Endodermal cell (in vitro differentiated cells): ENCODE data around the gene MT1M. TPM values are rescaled to one million over a fixed set of nuclear protein-coding genes. Genes with fewer than 3 reads are reported as not detected.

Experiments used
- DNase-seq: peaks from one replicate; pipeline ENCODE4 v3.0.0-alpha.2; 2017
- H3K27ac ChIP-seq: 2 replicates; pipeline ENCODE4 v1.5.1; 2013; ENCODE audit warnings: mild to moderate bottlenecking, low read depth, low read length, moderate library complexity
- H3K27me3 ChIP-seq: 2 replicates; pipeline ENCODE4 v1.6.1; 2013; ENCODE audit warnings: mild to moderate bottlenecking, low read length, moderate library complexity; ENCODE audit not compliant: insufficient read depth, control insufficient read depth, poor library complexity, severe bottlenecking
- H3K36me3 ChIP-seq: 2 replicates; pipeline ENCODE4 v1.7.0; 2013; ENCODE audit warnings: mild to moderate bottlenecking, low read length, moderate library complexity; ENCODE audit not compliant: control insufficient read depth, insufficient read depth
- H3K4me1 ChIP-seq: one replicate; pipeline ENCODE4 v1.7.0; 2013; ENCODE audit warnings: low read length; ENCODE audit not compliant: control insufficient read depth, insufficient read depth
- H3K4me3 ChIP-seq: 2 replicates; pipeline ENCODE4 v1.5.1; 2013; ENCODE audit warnings: mild to moderate bottlenecking, low read length, moderate library complexity
- H3K9ac ChIP-seq: 2 replicates; pipeline ENCODE4 v1.6.1; 2013; ENCODE audit warnings: mild to moderate bottlenecking, low read length, moderate library complexity; ENCODE audit not compliant: poor library complexity, severe bottlenecking; ENCODE audit errors: extremely low read depth
- H3K9me3 ChIP-seq: 2 replicates; pipeline ENCODE4 v1.6.1; 2013; ENCODE audit warnings: mild to moderate bottlenecking, low read length, moderate library complexity; ENCODE audit not compliant: control insufficient read depth
- H3K27ac Mint-ChIP-seq: 2 replicates; pipeline ENCODE4 v1.8.0; 2020; ENCODE audit warnings: mixed read lengths
- H3K27me3 Mint-ChIP-seq: 2 replicates; pipeline ENCODE4 v1.8.0; 2021; ENCODE audit warnings: mild to moderate bottlenecking, mixed read lengths; ENCODE audit not compliant: insufficient read depth
- H3K36me3 Mint-ChIP-seq: 2 replicates; pipeline ENCODE4 v1.8.0; 2020; ENCODE audit warnings: low read depth, mixed read lengths
- H3K4me1 Mint-ChIP-seq: 2 replicates; pipeline ENCODE4 v1.8.0; 2020; ENCODE audit warnings: mixed read lengths
- H3K4me3 Mint-ChIP-seq: 2 replicates; pipeline ENCODE4 v1.8.0; 2020; ENCODE audit warnings: mild to moderate bottlenecking, moderate library complexity, mixed read lengths
- H3K9me3 Mint-ChIP-seq: 2 replicates; pipeline ENCODE4 v1.8.0; 2020; ENCODE audit warnings: mild to moderate bottlenecking, mixed read lengths
- CTCF ChIP-seq: fragments of 200-600 bp; sonication (generic); conservative IDR thresholded peaks from 2 replicates; pipeline ENCODE4 v1.5.0; 2021; ENCODE audit warnings: antibody characterized with exemption, mild to moderate bottlenecking
- WGBS, 2 experiments: methylation state at CpG; one replicate each; pipeline versions ENCODE4 v1.1.5 to v1.1.7; 2013; ENCODE audit warnings: missing lambda C conversion rate in 2 of 2, mixed read lengths in 1 of 2; ENCODE audit not compliant: insufficient coverage in 1 of 2, insufficient read length in 1 of 2; 5-methylcytosine and 5-hydroxymethylcytosine counted together
- total RNA-seq, 2 donors: library from RNA; stranded (reverse); fragmentation: NEBNext Ultra II Directional in 1 of 2; extraction: Animal tissue kit (Norgen Biotek cat#: 25700) in 1 of 2; gene quantifications; 2 replicates in 1 of 2; 3 replicates in 1 of 2; pipeline ENCODE4 v1.2.1, GENCODE V29; 2021

Gene MT1M
- total RNA-seq, 2 donors from 2014 or later = not detected

DNA sequence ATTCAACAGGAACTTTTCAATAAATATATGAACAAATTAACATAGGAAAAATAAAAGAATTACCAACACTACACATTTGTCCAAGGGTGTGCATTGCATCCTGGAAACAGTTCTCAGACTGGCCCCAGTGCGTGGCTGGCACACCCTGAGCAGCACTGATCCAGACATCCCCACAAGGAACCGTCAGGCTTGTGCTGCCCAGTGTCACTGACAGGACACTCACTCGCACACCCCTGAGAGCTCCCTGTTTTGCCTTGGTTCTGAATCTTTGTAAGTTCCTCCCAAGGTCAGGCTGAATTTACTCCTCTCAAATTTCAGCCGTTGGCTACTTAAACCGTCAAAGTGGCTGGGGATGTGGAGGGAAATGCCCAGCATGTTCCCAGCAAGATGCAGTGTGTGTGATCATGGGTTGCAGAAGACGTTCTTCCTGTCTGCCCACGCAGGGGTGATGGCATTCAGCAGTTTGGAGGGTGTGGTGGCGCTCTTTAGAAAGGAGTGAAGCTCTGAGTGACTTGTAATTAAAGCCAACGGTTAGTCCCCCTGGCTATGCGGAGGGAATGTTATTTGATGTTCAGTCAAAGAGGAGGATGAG, 22.3 kb upstream of the MT1M start:
- no peaks in the 10 kb centered on the region for H3K4me1 ChIP-seq
- no peaks in the 10 kb centered on the region for H3K36me3 ChIP-seq
- H3K27me3 ChIP-seq = peaks cover 70% of the 10 kb centered on the region
- Mint-ChIP-seq H3K9me3 (no peaks in the 10 kb centered on the region), H3K4me3 (no peak overlapping the region), H3K4me1 (peaks cover 18% of the 10 kb centered on the region), H3K27me3 (peaks cover 79% of the 10 kb centered on the region), H3K36me3 (no peaks in the 10 kb centered on the region), H3K27ac (no peak overlapping the region)
- no peak overlapping the region for H3K27ac ChIP-seq
- H3K9ac ChIP-seq = no peak overlapping the region
- no peak for DNase-seq
- H3K9me3 ChIP-seq = no peaks in the 10 kb centered on the region
- TF ChIP-seq CTCF = no peak
- 30 to 38% methylated on average over 10 of the region's 10 CpGs for WGBS, 2 experiments
- H3K4me3 ChIP-seq = no peak overlapping the region

GRCh38 chr16:56610609-56611111, 21.8 kb upstream of the MT1M start:
- Mint-ChIP-seq H3K9me3 (no peaks in the 10 kb centered on the region), H3K27ac (no peak overlapping the region), H3K36me3 (no peaks in the 10 kb centered on the region), H3K4me1 (peaks cover 18% of the 10 kb centered on the region), H3K27me3 (peaks cover 82% of the 10 kb centered on the region), H3K4me3 (no peak overlapping the region)
- Histone ChIP-seq H3K27ac (no peak overlapping the region), H3K9ac (no peak overlapping the region), H3K4me3 (no peak overlapping the region), H3K4me1 (no peaks in the 10 kb centered on the region), H3K27me3 (peaks cover 70% of the 10 kb centered on the region), H3K36me3 (no peaks in the 10 kb centered on the region), H3K9me3 (no peaks in the 10 kb centered on the region)
- no peak for DNase-seq
- 82 to 100% methylated on average over 2 of the region's 2 CpGs for WGBS, 2 experiments
- no peak for TF ChIP-seq CTCF

DNA sequence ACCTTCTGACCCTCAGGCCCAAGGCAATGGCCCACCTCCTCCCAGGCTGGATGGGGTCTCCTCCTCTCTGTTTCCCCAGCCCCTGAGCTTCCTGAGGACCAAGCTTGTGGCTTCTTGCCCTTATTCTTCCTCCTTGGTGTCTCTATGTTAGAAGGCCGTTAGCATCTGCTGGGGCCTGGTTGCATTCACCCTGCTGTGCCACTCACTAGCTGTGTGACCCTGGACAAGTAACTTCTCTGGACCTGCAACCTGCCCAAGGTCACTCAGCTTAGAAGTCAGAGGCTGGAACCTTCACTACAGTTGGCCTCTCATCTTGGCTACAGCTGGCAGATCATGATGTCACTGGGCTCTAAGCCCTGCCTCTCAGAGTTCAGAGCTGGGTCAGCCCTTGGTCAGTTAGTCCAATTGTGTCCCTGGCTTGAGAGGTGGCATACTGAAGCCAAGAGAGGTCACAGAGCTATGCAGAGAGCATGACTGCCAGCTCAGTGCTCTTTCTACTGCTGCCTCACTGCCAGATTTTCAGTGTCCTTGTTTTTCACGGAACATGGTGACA, 21.1 kb upstream of the MT1M start:
- TF ChIP-seq CTCF = no peak
- Histone ChIP-seq H3K27ac (no peak overlapping the region), H3K9ac (no peak overlapping the region), H3K9me3 (no peaks in the 10 kb centered on the region), H3K4me3 (no peak overlapping the region), H3K27me3 (peaks cover 75% of the 10 kb centered on the region), H3K4me1 (no peaks in the 10 kb centered on the region), H3K36me3 (no peaks in the 10 kb centered on the region)
- peaks cover 18% of the 10 kb centered on the region for H3K4me1 Mint-ChIP-seq
- no peak for DNase-seq
- peaks cover 83% of the 10 kb centered on the region for H3K27me3 Mint-ChIP-seq
- H3K27ac Mint-ChIP-seq = no peak overlapping the region
- H3K4me3 Mint-ChIP-seq = no peak overlapping the region
- H3K9me3 Mint-ChIP-seq = no peaks in the 10 kb centered on the region
- no peaks in the 10 kb centered on the region for H3K36me3 Mint-ChIP-seq
- WGBS, 2 experiments = 83 to 88% methylated on average over 1 to 2 of the region's 2 CpGs
